GM12878 (cell line): Measurements from ENCODE around the gene METAP2. TPM values are rescaled to one million over a fixed set of nuclear protein-coding genes. Genes with fewer than 3 reads are reported as not detected.

Source experiments
- ATAC-seq: fragments of 200-7000 bp; cut with Tn5 transposase; 3 replicates; pipeline ENCODE4 v1.9.1; 2020; ENCODE audit warnings: mild to moderate bottlenecking, moderate library complexity
- BruUV-seq: library from RNA; stranded (reverse); fragments of 400-500 nt; replicated peaks from 2 replicates; lab custom pipeline; 2021; lab: Mats Ljungman, UMichigan
- CTCF ChIA-PET: fragments of 300-600 bp; sonication (Branson Sonifier 250); formaldehyde crosslinking; extraction: SDS; loops from one replicate; lab custom pipeline; 2021; ENCODE audit warnings: inconsistent platforms; lab: Yijun Ruan, JAX
- POLR2A ChIA-PET: fragments of 350-600 bp; formaldehyde crosslinking; extraction: SDS; loops from one replicate; lab custom pipeline; 2021; ENCODE audit warnings: inconsistent platforms; lab: Charles Lee
- RAD21 ChIA-PET: fragments of 300-600 bp; sonication (Branson Sonifier 250); formaldehyde crosslinking; loops from one replicate; lab custom pipeline; 2023; ENCODE audit warnings: antibody characterized with exemption; ENCODE audit not compliant: unreplicated experiment; lab: Charles Lee
- SMC1A ChIA-PET: fragments of 300-600 bp; sonication (Branson Sonifier 250); formaldehyde crosslinking; loops from one replicate; lab custom pipeline; 2023; ENCODE audit not compliant: unreplicated experiment, uncharacterized antibody; lab: Charles Lee
- DNase-seq: peaks from one replicate; pipeline ENCODE4 v3.0.0-alpha.2; 2011; ENCODE audit warnings: low read depth, low spot score
- FAIRE-seq: peaks from 3 replicates; lab custom pipeline; 2011; peaks lifted over from hg19 to GRCh38; lab: Jason Lieb, UNC
- H2AFZ ChIP-seq: 2 replicates; pipeline ENCODE4 v1.6.0; 2011; ENCODE audit warnings: low read depth, low read length, control low read depth; ENCODE audit not compliant: control insufficient read depth
- H3K27ac ChIP-seq: 2 replicates; pipeline ENCODE4 v1.5.1; 2011; ENCODE audit warnings: control low read depth; ENCODE audit not compliant: control insufficient read depth, insufficient read depth
- H3K27me3 ChIP-seq, 2 experiments: replicated peaks in 1 of 2; 2 replicates each; pipeline versions ENCODE4 v1.6.0 to v1.6.1; 2011; ENCODE audit warnings: low read length in 1 of 2; ENCODE audit not compliant: control insufficient read depth in 2 of 2, insufficient read depth in 2 of 2
- H3K36me3 ChIP-seq, 2 experiments: 2 replicates each; pipeline ENCODE4 v1.5.1; 2011; ENCODE audit warnings: low read length in 1 of 2; ENCODE audit not compliant: control insufficient read depth in 2 of 2, insufficient read depth in 2 of 2
- H3K4me1 ChIP-seq: 2 replicates; pipeline ENCODE4 v1.6.1; 2011; ENCODE audit warnings: mild to moderate bottlenecking, low read length, moderate library complexity, mixed read lengths; ENCODE audit not compliant: control insufficient read depth, insufficient read depth
- H3K4me2 ChIP-seq: 2 replicates; pipeline ENCODE4 v1.6.0; 2011; ENCODE audit warnings: control low read depth; ENCODE audit not compliant: control insufficient read depth, insufficient read depth
- H3K4me3 ChIP-seq: fragments of 200-600 bp; sonication (generic); 2 replicates; pipeline ENCODE4 v1.5.1; 2016
- H3K79me2 ChIP-seq: 2 replicates; pipeline ENCODE4 v1.6.0; 2011; ENCODE audit warnings: low read length; ENCODE audit not compliant: control insufficient read depth, insufficient read depth
- H3K9ac ChIP-seq: 2 replicates; pipeline ENCODE4 v1.8.0; 2011; ENCODE audit warnings: low read length, control low read depth, mixed read lengths; ENCODE audit not compliant: control insufficient read depth, insufficient read depth
- H3K9me3 ChIP-seq: replicated peaks from 3 replicates; pipeline ENCODE4 v1.5.1; 2011; ENCODE audit warnings: mild to moderate bottlenecking, low read length; ENCODE audit not compliant: control insufficient read depth, insufficient read depth
- H4K20me1 ChIP-seq: 2 replicates; pipeline ENCODE4 v1.6.0; 2011; ENCODE audit not compliant: control insufficient read depth, insufficient read depth
- BRCA1 ChIP-seq: IDR thresholded peaks from 2 replicates; pipeline ENCODE4 v1.6.1; 2011; ENCODE audit warnings: low read depth, low read length, improper control_type of control experiment
- CBX5 ChIP-seq: sonication (generic); IDR thresholded peaks from 2 replicates; pipeline ENCODE4 v1.6.1; 2016; ENCODE audit warnings: low read depth, moderate library complexity, mild to moderate bottlenecking, inconsistent platforms
- MTA3 ChIP-seq: IDR thresholded peaks from 2 replicates; pipeline ENCODE4 v1.6.1; 2012; ENCODE audit warnings: low read length, inconsistent platforms, borderline replicate concordance
- NFYB ChIP-seq: IDR thresholded peaks from 2 replicates; pipeline ENCODE4 v1.6.1; 2011; ENCODE audit warnings: low read depth, mild to moderate bottlenecking, low read length, improper control_type of control experiment, moderate library complexity; ENCODE audit not compliant: insufficient read depth
- PAX5 ChIP-seq: IDR thresholded peaks from 2 replicates; pipeline ENCODE4 v1.6.1; 2011; ENCODE audit warnings: low read depth, low read length, borderline replicate concordance
- PAX8 ChIP-seq: fragments of 450-650 bp; IDR thresholded peaks from 2 replicates; pipeline ENCODE4 v1.6.1; 2017; ENCODE audit warnings: mild to moderate bottlenecking, moderate library complexity
- RUNX3 ChIP-seq: IDR thresholded peaks from 2 replicates; pipeline ENCODE4 v1.6.1; 2012; ENCODE audit warnings: low read length, inconsistent platforms
- SMARCA5 ChIP-seq: fragments of 450-650 bp; IDR thresholded peaks from 2 replicates; pipeline ENCODE4 v1.6.1; 2017; ENCODE audit warnings: mild to moderate bottlenecking
- STAT3 ChIP-seq: IDR thresholded peaks from 2 replicates; pipeline ENCODE4 v1.6.1; 2011; ENCODE audit warnings: low read depth, low read length, improper control_type of control experiment
- YBX1 ChIP-seq: fragments of 450-650 bp; IDR thresholded peaks from 2 replicates; pipeline ENCODE4 v1.6.1; 2016; ENCODE audit warnings: antibody characterized with exemption
- WGBS: methylation state at CpG from one replicate; pipeline ENCODE4 v1.1.6; 2016; ENCODE audit warnings: low lambda C conversion rate; ENCODE audit not compliant: insufficient replicate concordance, insufficient coverage; ENCODE audit errors: missing lambda C conversion rate; 5-methylcytosine and 5-hydroxymethylcytosine counted together
- in situ Hi-C: fragments of 300-500 bp; cut with MboI; formaldehyde crosslinking; loops from 9 replicates; pipeline ENCODE4 v1.14.3; 2018; ENCODE audit warnings: mixed read lengths
- intact Hi-C: fragments of 100-400 bp; cut with micrococcal nuclease; formaldehyde crosslinking; loops from one replicate; pipeline ENCODE4 v1.14.2; 2022; ENCODE audit not compliant: unreplicated experiment
- polyA plus RNA-seq, 11 experiments: library from polyadenylated mRNA; depleted of rRNA in 4 of 11; unstranded in 6 of 11; stranded (reverse) in 5 of 11; fragments of >200 nt; fragmentation: Nextera tagmentation in 4 of 11; fragmentation: Illumina TruSeq in 1 of 11; extraction: Ambion mirVana in 4 of 11; extraction: Trizol in 1 of 11; gene quantifications; 1 replicate in 1 of 11; 2 replicates in 10 of 11; pipeline versions ENCODE4 v1.2.1 to v1.2.3, GENCODE V29; 2011 to 2016; ENCODE audit warnings: inconsistent platforms in 2 of 11, missing spikeins in 2 of 11, low read depth in 1 of 11
- total RNA-seq, 4 experiments: library from RNA; depleted of rRNA in 3 of 4; stranded (reverse); fragments of >200 nt in 3 of 4; fragmentation: Illumina TruSeq in 1 of 4; extraction: Trizol in 1 of 4; gene quantifications; 2 replicates each; pipeline versions ENCODE4 v1.2.1 to v1.2.3, GENCODE V29; 2013 to 2021
- TF ChIP-seq, protein P1 (sequence below): fragments of 450-650 bp; conservative IDR thresholded peaks from 2 replicates; pipeline ENCODE4 v1.6.1; 2017; ENCODE audit warnings: mild to moderate bottlenecking, moderate library complexity
- TF ChIP-seq, protein P2 (sequence below): fragments of 450-650 bp; IDR thresholded peaks from 2 replicates; pipeline ENCODE4 v1.6.1; 2016; ENCODE audit warnings: mild to moderate bottlenecking
- TF ChIP-seq, protein P3 (sequence below), 3 experiments: IDR thresholded peaks in 2 of 3; conservative IDR thresholded peaks in 1 of 3; 2 replicates each; pipeline ENCODE4 v1.5.1; 2011; ENCODE audit warnings: low read depth in 3 of 3, low read length in 3 of 3, mild to moderate bottlenecking in 3 of 3, control low read depth in 2 of 3, moderate library complexity in 2 of 3, inconsistent platforms in 1 of 3, mixed read lengths in 1 of 3; ENCODE audit not compliant: control insufficient read depth in 2 of 3, insufficient read depth in 1 of 3; ENCODE audit errors: extremely low read depth in 1 of 3

The METAP2 gene
- total and polyA plus RNA-seq, 10 of the 15 experiments (the other 5 are each of a cell fraction or from before 2014, with no cell fraction given) = 50.7 to 132 (median 73.9) TPM

DNA sequence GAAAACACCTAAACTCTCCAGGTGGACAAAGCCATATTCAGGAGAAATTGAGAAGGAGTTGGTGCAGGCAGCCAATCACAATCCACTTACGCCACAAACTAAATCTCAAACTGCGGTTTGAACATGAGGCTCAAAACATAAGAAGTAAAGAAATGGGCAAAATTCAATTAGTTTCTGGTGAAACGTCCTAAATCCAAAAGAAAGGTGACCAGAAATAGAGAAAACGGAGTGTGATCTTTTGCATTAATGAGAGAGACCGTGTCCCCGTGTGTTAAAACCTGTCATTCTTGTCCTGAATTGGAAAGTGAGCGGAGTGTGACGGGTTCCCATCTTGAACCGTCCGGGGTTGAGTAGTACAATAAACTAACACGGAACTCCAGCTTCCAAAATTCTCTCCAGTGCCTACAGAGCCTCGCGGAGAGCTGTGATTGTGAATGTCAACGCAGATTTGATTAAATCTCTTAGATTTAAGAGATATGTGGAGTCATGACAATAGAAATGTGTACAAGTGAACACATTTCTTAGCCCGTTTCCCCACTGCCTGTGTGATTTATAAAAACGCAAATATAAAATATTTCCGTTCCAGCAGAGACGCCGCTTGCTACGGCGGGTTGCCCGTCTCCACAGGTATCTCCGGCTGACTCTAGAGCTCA, 595 bp upstream of the METAP2 start:
- ChIA-PET SMC1A (interaction anchor here (0.5 to 2.4 kb wide), 6 partner anchors 9 to 256 kb away, joined by 3 to 12 read pairs (median 4); partner anchors contain the start of genes FGD6 and VEZT), RAD21 (interaction anchor here (0.7 to 1.9 kb wide), 7 partner anchors 26 to 1212 kb away, joined by 3 to 9 read pairs (median 5); partner anchors contain the start of genes FGD6, NR2C1 and VEZT), CTCF (interaction anchor here (0.9 to 1.6 kb wide), 5 partner anchors 13 to 356 kb away, joined by 3 to 6 read pairs (median 4); no protein-coding TSS in a partner anchor), POLR2A (interaction anchor here (0.5 to 1.5 kb wide), 4 partner anchors 9 to 1585 kb away, joined by 4 read pairs; partner anchors contain the start of gene FGD6)
- no peaks in the 10 kb centered on the region for H4K20me1 ChIP-seq
- peak; percentile 33 for ATAC-seq
- DNase-seq = peak; percentile 17
- no peak for FAIRE-seq
- peak overlapping the region; percentile 98 for H3K4me3 ChIP-seq
- BruUV-seq = TSS peak; percentile 97
- in situ Hi-C loops = no loop called here
- H3K27me3 ChIP-seq = no peaks in the 10 kb centered on the region
- H3K36me3 ChIP-seq = peaks cover 0 to 11% of the 10 kb centered on the region in 2 experiments; a peak in 1 of 4 replicates
- no peaks in the 10 kb centered on the region for H3K9me3 ChIP-seq
- 1% methylated on average over 23 of the region's 23 CpGs for WGBS
- peak overlapping the region; percentile 78 for H3K4me2 ChIP-seq
- H3K9ac ChIP-seq = peak overlapping the region; percentile 99
- H3K79me2 ChIP-seq = peaks cover 45% of the 10 kb centered on the region
- H2AFZ ChIP-seq = peak overlapping the region; percentile 90
- no peaks in the 10 kb centered on the region for H3K4me1 ChIP-seq
- peak; percentile 73; the same call in 1 of the 2 replicates for TF ChIP-seq PAX5
- no peak for TF ChIP-seq BRCA1
- TF ChIP-seq MTA3 = peak; percentile 59; the same call in 1 of the 2 replicates
- 0 out of 2 replicates have a peak, but pooled peaks have one; percentile 50 for TF ChIP-seq NFYB
- 0 out of 2 replicates have a peak, but pooled peaks have one; percentile 2 for TF ChIP-seq CBX5
- 0 out of 2 replicates have a peak, but pooled peaks have one; percentile 56 for TF ChIP-seq PAX8
- TF ChIP-seq, protein P1, sequence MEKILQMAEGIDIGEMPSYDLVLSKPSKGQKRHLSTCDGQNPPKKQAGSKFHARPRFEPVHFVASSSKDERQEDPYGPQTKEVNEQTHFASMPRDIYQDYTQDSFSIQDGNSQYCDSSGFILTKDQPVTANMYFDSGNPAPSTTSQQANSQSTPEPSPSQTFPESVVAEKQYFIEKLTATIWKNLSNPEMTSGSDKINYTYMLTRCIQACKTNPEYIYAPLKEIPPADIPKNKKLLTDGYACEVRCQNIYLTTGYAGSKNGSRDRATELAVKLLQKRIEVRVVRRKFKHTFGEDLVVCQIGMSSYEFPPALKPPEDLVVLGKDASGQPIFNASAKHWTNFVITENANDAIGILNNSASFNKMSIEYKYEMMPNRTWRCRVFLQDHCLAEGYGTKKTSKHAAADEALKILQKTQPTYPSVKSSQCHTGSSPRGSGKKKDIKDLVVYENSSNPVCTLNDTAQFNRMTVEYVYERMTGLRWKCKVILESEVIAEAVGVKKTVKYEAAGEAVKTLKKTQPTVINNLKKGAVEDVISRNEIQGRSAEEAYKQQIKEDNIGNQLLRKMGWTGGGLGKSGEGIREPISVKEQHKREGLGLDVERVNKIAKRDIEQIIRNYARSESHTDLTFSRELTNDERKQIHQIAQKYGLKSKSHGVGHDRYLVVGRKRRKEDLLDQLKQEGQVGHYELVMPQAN = peak; percentile 44; the same call in 1 of the 2 replicates
- TF ChIP-seq YBX1 = no peak
- TF ChIP-seq, protein P2, sequence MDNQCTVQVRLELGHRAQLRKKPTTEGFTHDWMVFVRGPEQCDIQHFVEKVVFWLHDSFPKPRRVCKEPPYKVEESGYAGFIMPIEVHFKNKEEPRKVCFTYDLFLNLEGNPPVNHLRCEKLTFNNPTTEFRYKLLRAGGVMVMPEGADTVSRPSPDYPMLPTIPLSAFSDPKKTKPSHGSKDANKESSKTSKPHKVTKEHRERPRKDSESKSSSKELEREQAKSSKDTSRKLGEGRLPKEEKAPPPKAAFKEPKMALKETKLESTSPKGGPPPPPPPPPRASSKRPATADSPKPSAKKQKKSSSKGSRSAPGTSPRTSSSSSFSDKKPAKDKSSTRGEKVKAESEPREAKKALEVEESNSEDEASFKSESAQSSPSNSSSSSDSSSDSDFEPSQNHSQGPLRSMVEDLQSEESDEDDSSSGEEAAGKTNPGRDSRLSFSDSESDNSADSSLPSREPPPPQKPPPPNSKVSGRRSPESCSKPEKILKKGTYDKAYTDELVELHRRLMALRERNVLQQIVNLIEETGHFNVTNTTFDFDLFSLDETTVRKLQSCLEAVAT = 0 out of 2 replicates have a peak, but pooled peaks have one; percentile 12
- TF ChIP-seq STAT3 = peak; percentile 16; the same call in 1 of the 2 replicates
- peak; percentile 64 for TF ChIP-seq RUNX3
- no peak for TF ChIP-seq SMARCA5
- TF ChIP-seq, protein P3, sequence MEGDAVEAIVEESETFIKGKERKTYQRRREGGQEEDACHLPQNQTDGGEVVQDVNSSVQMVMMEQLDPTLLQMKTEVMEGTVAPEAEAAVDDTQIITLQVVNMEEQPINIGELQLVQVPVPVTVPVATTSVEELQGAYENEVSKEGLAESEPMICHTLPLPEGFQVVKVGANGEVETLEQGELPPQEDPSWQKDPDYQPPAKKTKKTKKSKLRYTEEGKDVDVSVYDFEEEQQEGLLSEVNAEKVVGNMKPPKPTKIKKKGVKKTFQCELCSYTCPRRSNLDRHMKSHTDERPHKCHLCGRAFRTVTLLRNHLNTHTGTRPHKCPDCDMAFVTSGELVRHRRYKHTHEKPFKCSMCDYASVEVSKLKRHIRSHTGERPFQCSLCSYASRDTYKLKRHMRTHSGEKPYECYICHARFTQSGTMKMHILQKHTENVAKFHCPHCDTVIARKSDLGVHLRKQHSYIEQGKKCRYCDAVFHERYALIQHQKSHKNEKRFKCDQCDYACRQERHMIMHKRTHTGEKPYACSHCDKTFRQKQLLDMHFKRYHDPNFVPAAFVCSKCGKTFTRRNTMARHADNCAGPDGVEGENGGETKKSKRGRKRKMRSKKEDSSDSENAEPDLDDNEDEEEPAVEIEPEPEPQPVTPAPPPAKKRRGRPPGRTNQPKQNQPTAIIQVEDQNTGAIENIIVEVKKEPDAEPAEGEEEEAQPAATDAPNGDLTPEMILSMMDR (IDR thresholded peaks at IDR 0.05 in 2 of 3, conservative IDR thresholded peaks at IDR 0.05 in 1 of 3; ENCODE audit: control insufficient read depth in 2 of 3, extremely low read depth in 1 of 3, insufficient read depth in 1 of 3, low read depth in 3 of 3, low read length in 3 of 3) = no peak
- TF ChIP-seq, all 136 proteins: peak for 9
- H3K27ac ChIP-seq = peak overlapping the region; percentile 87
- intact Hi-C loops = no loop called here
